Measurements from ENCODE around the gene TOB1. TPM values are rescaled to one million over a fixed set of nuclear protein-coding genes. Genes with fewer than 3 reads are reported as not detected.
"Not testable (repeated sequence)": the region's sequence is repeated elsewhere in the genome, so short reads cannot be mapped to it uniquely, and the experiment has no call there.

The TOB1 gene
- total and polyA plus RNA-seq, 2 experiments from 2014 or later, result 29.9 to 35.4 TPM

DNA sequence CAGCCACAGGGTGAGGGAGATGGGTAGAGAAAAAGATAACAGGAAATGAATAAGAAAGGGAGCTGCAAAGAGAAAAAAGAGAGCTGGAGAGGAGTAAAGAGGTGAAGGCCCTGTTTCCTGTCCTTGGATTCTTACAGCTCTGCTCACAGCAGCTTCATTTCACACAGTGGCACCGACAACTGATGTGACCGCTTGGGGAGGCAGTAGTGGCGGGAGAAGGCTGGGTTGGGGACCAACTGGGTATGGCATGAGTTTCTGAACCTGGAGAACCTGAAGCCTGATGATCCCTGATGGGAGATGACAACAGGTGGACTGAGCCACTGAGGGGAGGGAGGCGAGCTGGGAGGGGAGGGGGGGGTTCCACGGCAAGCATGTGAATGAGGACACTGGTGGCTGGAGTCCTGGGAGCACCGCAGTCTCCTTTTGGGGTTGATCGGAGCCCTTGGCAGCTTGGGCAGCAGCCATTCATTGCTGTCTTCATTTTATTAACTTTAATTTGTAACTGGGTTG, 34.3 kb upstream of the TOB1 start:
- no peaks in the 10 kb centered on the region for H3K9me3 ChIP-seq (ENCODE audit: low read depth)
- H3K27me3 ChIP-seq, result no peaks in the 10 kb centered on the region
- no peak overlapping the region for H3K4me3 ChIP-seq
- H3K36me3 ChIP-seq, result no peaks in the 10 kb centered on the region
- no peak for TF ChIP-seq CTCF (IDR thresholded peaks at IDR 0.05; ENCODE audit: low read depth, low read length)
- H3K4me1 ChIP-seq (ENCODE audit: low read depth), result peaks cover 40% of the 10 kb centered on the region
- DNase-seq (ENCODE audit: low read depth in 1 of 2, low spot score in 1 of 2), result no peak
- peak overlapping the region; percentile 72 for H3K27ac ChIP-seq

GRCh38 chr17:50899559-50900319, 33.6 kb upstream of the TOB1 start:
- TF ChIP-seq CTCF (IDR thresholded peaks at IDR 0.05; ENCODE audit: low read depth, low read length), result no peak

GRCh38 chr17:50899005-50899460, 32.9 kb upstream of the TOB1 start:
- no peaks in the 10 kb centered on the region for H3K9me3 ChIP-seq (ENCODE audit: low read depth)
- H3K27ac ChIP-seq, result no peak overlapping the region
- TF ChIP-seq CTCF (IDR thresholded peaks at IDR 0.05; ENCODE audit: low read depth, low read length), result no peak
- no peaks in the 10 kb centered on the region for H3K27me3 ChIP-seq
- no peak overlapping the region for H3K4me3 ChIP-seq
- peaks cover 26% of the 10 kb centered on the region for H3K4me1 ChIP-seq (ENCODE audit: low read depth)
- no peaks in the 10 kb centered on the region for H3K36me3 ChIP-seq
- no peak for DNase-seq (ENCODE audit: low read depth in 1 of 2, low spot score in 1 of 2)

More at GRCh38 chr17:50899559-50900319, 33.6 kb upstream of the TOB1 start:
- Histone ChIP-seq H3K27me3 (no peaks in the 10 kb centered on the region), H3K4me3 (no peak overlapping the region), H3K4me1 (ENCODE audit: low read depth) (peaks cover 33% of the 10 kb centered on the region), H3K36me3 (no peaks in the 10 kb centered on the region), H3K27ac (peak overlapping the region; percentile 72), H3K9me3 (ENCODE audit: low read depth) (no peaks in the 10 kb centered on the region)
- no peak for DNase-seq (ENCODE audit: low read depth in 1 of 2, low spot score in 1 of 2)

DNA sequence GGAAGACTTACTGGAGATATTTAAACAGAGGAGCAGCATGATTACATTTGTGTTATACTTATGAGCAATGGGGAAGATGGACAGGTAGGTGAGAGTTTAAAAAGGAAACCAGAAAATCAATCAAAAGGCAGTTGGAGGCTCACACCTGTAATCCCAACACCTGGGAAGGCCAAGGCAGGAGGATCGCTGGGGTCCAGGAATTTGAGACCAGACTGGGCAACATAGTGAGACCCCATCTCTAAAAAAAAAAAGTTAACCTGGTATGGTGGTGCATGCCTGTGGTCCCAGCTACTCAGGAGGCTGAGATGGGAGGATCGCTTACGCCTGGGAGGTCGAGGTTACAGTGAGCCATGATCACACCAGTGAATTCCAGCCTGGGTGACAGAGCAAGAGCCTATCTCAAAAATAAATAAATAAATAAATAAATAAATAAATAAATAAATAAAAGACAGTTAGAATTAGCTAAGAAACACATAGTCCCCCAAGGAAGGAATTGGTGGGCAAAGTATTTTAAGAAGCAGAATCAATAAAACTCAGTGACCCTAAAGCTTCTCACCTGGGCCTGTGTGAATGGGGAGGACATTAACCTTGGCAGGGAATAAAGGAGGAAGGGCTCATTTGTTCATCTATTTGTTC, 32.3 kb upstream of the TOB1 start:
- no peak for TF ChIP-seq CTCF (IDR thresholded peaks at IDR 0.05; ENCODE audit: low read depth, low read length)
- H3K9me3 ChIP-seq (ENCODE audit: low read depth), result no peaks in the 10 kb centered on the region
- H3K27ac ChIP-seq, result no peak overlapping the region
- no peaks in the 10 kb centered on the region for H3K36me3 ChIP-seq
- peaks cover 20% of the 10 kb centered on the region for H3K4me1 ChIP-seq (ENCODE audit: low read depth)
- no peaks in the 10 kb centered on the region for H3K27me3 ChIP-seq
- H3K4me3 ChIP-seq, result no peak overlapping the region
- DNase-seq (ENCODE audit: low read depth in 1 of 2, low spot score in 1 of 2), result no peak

DNA sequence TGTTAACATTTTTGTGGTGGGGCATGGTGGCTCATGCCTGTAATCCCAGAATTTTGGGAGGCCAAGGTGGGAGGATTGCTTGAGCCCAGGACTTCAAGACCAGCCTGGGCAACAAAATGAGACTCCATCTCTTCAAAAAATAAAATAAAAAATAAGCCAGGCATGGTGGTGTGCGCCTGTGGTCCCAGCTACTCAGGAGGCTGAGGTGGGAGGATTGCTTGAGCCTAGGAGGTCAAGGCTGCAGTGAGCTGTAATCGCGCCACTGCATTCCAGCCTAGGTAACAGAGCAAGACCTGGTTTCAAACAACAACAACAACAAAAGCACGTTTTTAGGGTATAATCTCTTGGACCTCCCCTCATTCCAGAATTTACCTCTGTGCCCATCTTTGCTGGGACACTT, 28.4 kb upstream of the TOB1 start:
- not testable (repeated sequence) for H3K4me3 ChIP-seq; DNase-seq (ENCODE audit: low read depth in 1 of 2, low spot score in 1 of 2); H3K27ac ChIP-seq; H3K4me1 ChIP-seq (ENCODE audit: low read depth); H3K27me3 ChIP-seq; H3K9me3 ChIP-seq (ENCODE audit: low read depth); H3K36me3 ChIP-seq
